Measurements from ENCODE around the gene SRL. TPM values are rescaled to one million over a fixed set of nuclear protein-coding genes. Genes with fewer than 3 reads are reported as not detected.

The SRL gene
- total RNA-seq, 1 donor, result not detected

- Histone ChIP-seq H3K27me3 (ENCODE audit: insufficient read depth, low read length) (no peaks in the 10 kb centered on the region), H4K20me1 (ENCODE audit: insufficient read depth, low read length) (no peaks in the 10 kb centered on the region), H3K36me3 (ENCODE audit: insufficient read depth, low read length) (no peaks in the 10 kb centered on the region), H3K4me2 (ENCODE audit: insufficient read depth, low read length) (no peak overlapping the region), H3K79me2 (ENCODE audit: insufficient read depth, low read length) (no peaks in the 10 kb centered on the region), H3K4me3 (ENCODE audit: insufficient read depth, low read length) (no peak overlapping the region), H3K4me1 (ENCODE audit: insufficient read depth, low read length) (peaks cover 5% of the 10 kb centered on the region), H3K9me3 (ENCODE audit: low read depth, low read length) (no peaks in the 10 kb centered on the region), H2AFZ (ENCODE audit: low read length) (no peak overlapping the region), H3K27ac (ENCODE audit: low read depth, low read length) (no peak overlapping the region)
- TF ChIP-seq CTCF (IDR thresholded peaks at IDR 0.05; ENCODE audit: extremely low read depth, low read depth, low read length), result no peak
- DNase-seq (ENCODE audit: insufficient read length, low spot score, missing footprints), result no peak
Observed at GRCh38 chr16:4169415-4169814, 72.5 kb downstream of the SRL start.

DNA sequence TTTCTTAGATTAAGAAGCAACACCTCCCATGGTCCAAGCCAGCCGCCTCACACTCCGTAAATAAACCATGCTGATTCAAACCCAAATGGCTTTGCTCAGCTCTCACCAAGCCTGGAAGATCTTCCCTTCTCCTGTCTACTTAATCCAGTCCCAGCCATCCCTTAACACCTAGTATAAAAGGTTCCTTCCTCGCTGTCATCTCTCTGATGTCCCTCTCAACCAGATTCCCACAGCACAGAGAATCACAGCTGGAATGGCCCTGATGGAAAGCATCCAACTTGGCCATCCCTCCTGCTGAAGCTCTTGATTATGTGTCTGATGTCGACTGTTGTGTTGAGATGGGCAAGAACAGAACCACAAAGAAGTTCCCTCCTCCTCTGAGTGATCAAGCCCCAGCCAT, 75.1 kb downstream of the SRL start:
- no peak for DNase-seq (ENCODE audit: insufficient read length, low spot score, missing footprints)
- H3K4me1 ChIP-seq (ENCODE audit: insufficient read depth, low read length), result no peaks in the 10 kb centered on the region
- TF ChIP-seq CTCF (IDR thresholded peaks at IDR 0.05; ENCODE audit: extremely low read depth, low read depth, low read length), result no peak
- no peaks in the 10 kb centered on the region for H3K79me2 ChIP-seq (ENCODE audit: insufficient read depth, low read length)
- H3K9me3 ChIP-seq (ENCODE audit: low read depth, low read length), result no peaks in the 10 kb centered on the region
- H4K20me1 ChIP-seq (ENCODE audit: insufficient read depth, low read length), result no peaks in the 10 kb centered on the region
- no peaks in the 10 kb centered on the region for H3K27me3 ChIP-seq (ENCODE audit: insufficient read depth, low read length)
- no peak overlapping the region for H2AFZ ChIP-seq (ENCODE audit: low read length)
- H3K4me3 ChIP-seq (ENCODE audit: insufficient read depth, low read length), result no peak overlapping the region
- H3K36me3 ChIP-seq (ENCODE audit: insufficient read depth, low read length), result no peaks in the 10 kb centered on the region
- no peak overlapping the region for H3K27ac ChIP-seq (ENCODE audit: low read depth, low read length)
- H3K4me2 ChIP-seq (ENCODE audit: insufficient read depth, low read length), result no peak overlapping the region

DNA sequence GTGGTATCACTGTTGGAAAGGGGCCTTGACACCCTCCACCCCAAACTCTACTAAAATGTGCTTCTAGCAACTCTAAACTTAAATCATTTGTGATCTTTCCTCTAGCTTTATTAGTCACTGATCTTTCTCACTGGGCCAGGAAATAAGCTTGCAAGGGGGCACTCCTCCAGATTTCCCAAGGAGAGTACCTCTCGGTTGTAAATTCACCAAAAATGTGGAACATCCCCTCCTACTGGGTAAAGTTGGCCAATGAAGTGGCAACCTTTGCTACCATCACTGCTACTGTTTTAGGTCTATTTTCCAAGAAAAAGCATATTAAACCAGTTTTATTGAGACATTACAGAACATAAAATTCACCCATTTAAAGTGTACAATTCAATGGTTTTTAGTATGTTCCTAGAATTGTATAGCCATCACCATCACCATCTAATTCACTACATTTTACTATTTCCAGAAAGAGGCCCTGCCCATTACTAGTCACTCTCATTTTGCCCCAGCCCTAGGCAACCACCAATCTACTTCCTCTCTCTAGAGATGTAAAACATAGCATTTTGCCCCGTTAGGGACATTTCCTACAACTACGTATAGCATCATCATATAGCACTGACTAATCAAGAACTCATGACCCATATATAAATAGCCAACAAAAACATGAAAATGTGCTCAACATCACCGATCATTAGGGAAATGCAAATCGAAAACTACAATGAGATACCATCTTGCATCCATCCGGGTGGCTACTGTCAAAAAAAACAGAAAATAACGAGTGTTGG, 81.0 kb downstream of the SRL start:
- Histone ChIP-seq H4K20me1 (ENCODE audit: insufficient read depth, low read length) (no peaks in the 10 kb centered on the region), H3K4me2 (ENCODE audit: insufficient read depth, low read length) (no peak overlapping the region), H3K27ac (ENCODE audit: low read depth, low read length) (no peak overlapping the region), H3K9me3 (ENCODE audit: low read depth, low read length) (no peaks in the 10 kb centered on the region), H3K4me3 (ENCODE audit: insufficient read depth, low read length) (no peak overlapping the region), H2AFZ (ENCODE audit: low read length) (no peak overlapping the region), H3K4me1 (ENCODE audit: insufficient read depth, low read length) (no peaks in the 10 kb centered on the region), H3K36me3 (ENCODE audit: insufficient read depth, low read length) (no peaks in the 10 kb centered on the region), H3K79me2 (ENCODE audit: insufficient read depth, low read length) (no peaks in the 10 kb centered on the region), H3K27me3 (ENCODE audit: insufficient read depth, low read length) (peaks cover 7% of the 10 kb centered on the region)
- TF ChIP-seq CTCF (IDR thresholded peaks at IDR 0.05; ENCODE audit: extremely low read depth, low read depth, low read length), result peak; percentile 27
- DNase-seq (ENCODE audit: insufficient read length, low spot score, missing footprints), result no peak

DNA sequence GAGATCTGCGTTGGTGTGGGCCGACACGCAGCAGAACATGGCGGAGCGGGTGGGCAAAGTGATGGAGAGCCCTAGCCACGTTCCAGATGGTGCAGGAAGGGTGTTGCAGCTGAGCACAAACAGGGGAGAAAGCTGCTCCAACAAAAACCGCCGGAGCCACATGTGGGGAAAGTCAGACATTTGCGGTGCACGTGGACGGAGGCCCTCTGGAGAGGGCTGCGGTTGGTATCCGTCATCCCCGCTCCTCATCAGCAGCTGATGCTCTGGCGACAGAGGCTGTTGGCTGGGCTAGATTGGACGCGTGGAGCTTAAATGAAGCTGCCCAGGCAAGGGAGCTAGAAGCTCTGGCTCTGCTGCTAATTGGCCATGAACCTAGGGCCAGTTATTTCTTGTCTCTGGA, 82.2 kb downstream of the SRL start:
- H3K4me1 ChIP-seq (ENCODE audit: insufficient read depth, low read length), result no peaks in the 10 kb centered on the region
- H3K4me3 ChIP-seq (ENCODE audit: insufficient read depth, low read length), result no peak overlapping the region
- no peaks in the 10 kb centered on the region for H4K20me1 ChIP-seq (ENCODE audit: insufficient read depth, low read length)
- no peak overlapping the region for H2AFZ ChIP-seq (ENCODE audit: low read length)
- TF ChIP-seq CTCF (IDR thresholded peaks at IDR 0.05; ENCODE audit: extremely low read depth, low read depth, low read length), result no peak
- H3K36me3 ChIP-seq (ENCODE audit: insufficient read depth, low read length), result no peaks in the 10 kb centered on the region
- no peaks in the 10 kb centered on the region for H3K79me2 ChIP-seq (ENCODE audit: insufficient read depth, low read length)
- no peak overlapping the region for H3K27ac ChIP-seq (ENCODE audit: low read depth, low read length)
- H3K9me3 ChIP-seq (ENCODE audit: low read depth, low read length), result no peaks in the 10 kb centered on the region
- H3K27me3 ChIP-seq (ENCODE audit: insufficient read depth, low read length), result peaks cover 7% of the 10 kb centered on the region
- H3K4me2 ChIP-seq (ENCODE audit: insufficient read depth, low read length), result no peak overlapping the region
- no peak for DNase-seq (ENCODE audit: insufficient read length, low spot score, missing footprints)

Data from osteoblast (primary cell).